Skin of body (tissue), 2 donors: ENCODE data around the gene ARFGAP2. TPM values are rescaled to one million over a fixed set of nuclear protein-coding genes. Genes with fewer than 3 reads are reported as not detected.
A peak's percentile ranks its signal among the peaks of the same experiment; 100 is the strongest.

Source experiments
- DNase-seq: peaks from one replicate; lab custom pipeline; 2025; lab: John Stamatoyannopoulos, UW
- total RNA-seq: library from RNA; depleted of rRNA; stranded (reverse); fragments of >200 nt; gene quantifications from one replicate; pipeline ENCODE4 v1.2.3, GENCODE V29; 2014

Gene ARFGAP2
- total RNA-seq, 1 donor from 2014 or later = 85.1 TPM

- no peak for DNase-seq
Measured at GRCh38 chr11:47187723-47188122, 11.0 kb upstream of the ARFGAP2 start.

GRCh38 chr11:47186700-47187695, 10.3 kb upstream of the ARFGAP2 start:
- peak; percentile 73 for DNase-seq

GRCh38 chr11:47186076-47186699, 9.5 kb upstream of the ARFGAP2 start, which contains the start of gene PACSIN3:
Gene PACSIN3 (minus strand): TSS chr11:47186434. CDS start chr11:47182727, 3,707 bp downstream.
- no peak for DNase-seq

- DNase-seq = peak; percentile 47
Measured at GRCh38 chr11:47185305-47186075, 8.8 kb upstream of the ARFGAP2 start.

- DNase-seq = no peak
Measured at GRCh38 chr11:47184711-47185304, 8.1 kb upstream of the ARFGAP2 start.

- DNase-seq = no peak
Measured at GRCh38 chr11:47183969-47184368, 7.3 kb upstream of the ARFGAP2 start.

DNA sequence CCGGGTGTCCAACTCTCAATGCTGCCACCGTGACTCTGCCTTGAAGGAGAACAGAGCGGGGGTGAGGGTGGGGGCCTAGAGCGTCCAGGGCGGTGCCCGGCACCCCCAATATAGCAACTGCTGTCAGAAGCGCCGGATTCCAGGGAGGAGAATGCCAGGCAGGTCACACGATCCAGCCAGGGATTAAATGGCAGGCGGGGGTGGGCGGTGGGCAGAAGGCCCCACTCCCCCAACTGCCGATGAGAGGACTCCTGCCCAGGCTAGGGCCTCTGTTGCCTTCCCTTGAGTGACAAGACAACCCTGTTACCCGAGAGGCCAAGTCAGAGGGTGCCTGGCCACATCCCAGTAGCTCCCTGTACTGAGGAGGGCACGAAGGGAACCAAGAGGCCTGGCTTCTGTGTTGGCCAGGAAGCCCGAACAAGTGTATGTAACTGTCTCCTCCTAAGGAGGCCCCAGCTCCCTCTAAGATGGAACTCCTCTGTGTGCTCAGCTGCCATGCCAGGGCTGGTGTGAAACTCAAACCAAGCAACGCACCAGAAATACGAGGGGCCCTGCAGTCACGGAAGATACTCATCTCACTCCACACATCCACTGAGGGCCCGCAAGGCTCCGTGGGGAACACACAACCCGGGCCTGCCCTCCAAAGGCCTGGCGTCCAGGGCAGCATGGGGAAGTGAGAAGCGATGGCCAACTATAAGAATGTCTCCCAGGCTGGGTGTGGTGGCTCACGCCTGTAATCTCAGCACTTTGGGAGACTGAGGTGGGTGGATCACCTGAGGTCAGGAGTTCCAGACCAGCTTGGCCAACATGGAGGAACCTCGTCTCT, 6.6 kb upstream of the ARFGAP2 start:
- no peak for DNase-seq

DNA sequence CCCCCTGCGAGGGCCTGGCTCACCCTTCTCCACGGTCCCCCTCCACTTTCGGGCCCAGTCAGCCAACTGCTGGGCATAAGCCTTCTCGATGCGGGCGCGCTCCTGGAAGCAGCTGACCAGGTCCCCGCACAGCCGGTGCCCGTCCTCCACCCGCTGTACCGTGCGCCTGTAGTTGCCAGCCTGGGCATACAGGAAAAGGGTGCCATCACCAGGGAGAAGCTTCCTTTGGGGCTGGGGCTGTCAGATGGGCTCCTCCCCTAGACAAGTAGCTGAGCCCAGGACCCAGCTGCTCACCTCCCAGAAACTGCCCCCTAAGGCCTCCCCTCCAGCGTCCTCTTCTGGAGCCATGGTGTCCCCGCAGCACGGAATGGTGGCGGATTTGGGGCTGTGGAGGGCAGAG, 5.7 kb upstream of the ARFGAP2 start:
- DNase-seq = no peak

DNA sequence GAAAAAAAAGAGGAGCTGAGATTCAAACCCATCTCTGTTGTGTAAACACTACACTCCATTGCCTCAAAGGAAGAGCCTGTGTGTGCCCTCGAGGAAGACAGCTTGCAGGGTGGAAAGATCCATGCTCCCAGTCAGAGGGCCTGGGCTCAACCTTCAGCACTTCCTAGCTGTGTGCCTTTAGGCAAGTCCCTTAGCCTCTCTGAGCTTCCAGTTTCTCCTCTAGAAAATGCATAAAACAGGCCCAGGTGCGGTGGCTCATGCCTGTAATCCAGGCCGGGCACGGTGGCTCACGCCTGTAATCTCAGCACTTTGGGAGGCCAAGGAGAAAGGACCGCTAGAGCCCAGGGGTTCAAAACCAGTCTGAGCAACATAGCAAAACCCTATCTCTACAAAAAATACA, 4.6 kb upstream of the ARFGAP2 start:
- no peak for DNase-seq

- DNase-seq = no peak
Measured at GRCh38 chr11:47180006-47180787, 3.5 kb upstream of the ARFGAP2 start.

DNA sequence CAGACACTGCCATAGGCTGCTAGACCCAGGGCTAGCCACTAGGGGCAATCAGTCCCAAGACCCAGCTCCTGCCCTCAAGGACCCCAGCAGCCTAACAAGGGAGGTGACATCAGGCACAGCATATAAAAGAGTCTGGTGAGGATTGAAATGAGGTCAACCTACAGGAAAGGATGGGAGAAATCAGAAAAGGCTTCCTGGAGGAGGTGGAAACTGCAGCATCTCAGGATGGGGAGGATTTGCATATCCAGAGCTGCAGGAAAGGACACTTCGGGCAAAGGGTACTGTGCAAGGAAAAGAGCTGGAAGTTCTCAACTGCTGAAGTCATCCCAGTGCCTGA, 2.9 kb upstream of the ARFGAP2 start:
- DNase-seq = no peak

- no peak for DNase-seq
Measured at GRCh38 chr11:47178737-47179654, 2.3 kb upstream of the ARFGAP2 start.

DNA sequence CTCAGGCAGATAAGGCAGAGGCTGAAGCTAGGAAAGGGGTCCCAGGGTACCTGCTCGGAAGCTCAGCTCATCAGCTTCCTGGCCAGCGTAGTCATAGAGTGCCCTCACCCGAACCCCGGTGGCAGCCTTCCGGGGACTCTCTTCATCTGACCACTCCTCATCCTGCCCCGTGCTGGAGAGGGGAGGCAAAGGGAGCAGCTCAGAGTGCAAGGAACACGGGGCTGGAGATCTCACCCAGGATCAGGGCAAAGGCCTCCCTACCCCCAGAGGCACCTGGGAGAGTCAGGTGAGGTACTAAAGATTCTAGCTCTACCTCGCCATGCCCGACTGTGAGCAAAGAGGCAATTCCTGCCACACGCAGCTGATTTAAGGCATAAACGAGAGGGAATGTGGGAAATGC, 1.6 kb upstream of the ARFGAP2 start:
- no peak for DNase-seq

DNA sequence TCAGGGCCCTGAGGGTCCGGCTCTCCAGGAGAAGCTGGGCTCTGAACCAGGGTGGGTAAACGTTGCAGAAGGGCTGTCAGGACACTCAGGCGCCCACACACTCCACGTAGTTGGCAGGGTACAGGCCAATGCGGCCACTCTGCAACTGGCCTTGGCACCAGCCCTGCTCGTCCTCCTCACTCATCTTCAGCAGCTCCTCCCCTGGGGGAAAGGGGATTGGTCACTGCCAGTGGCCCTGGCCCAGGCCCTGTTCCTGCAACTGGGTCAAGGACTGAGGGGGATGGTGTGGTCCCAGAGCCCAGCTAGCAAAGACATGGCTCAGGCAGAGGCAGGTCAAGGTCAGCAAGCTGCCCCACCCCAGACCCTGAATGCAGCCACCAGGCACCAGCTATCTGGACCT, 1.2 kb upstream of the ARFGAP2 start:
- DNase-seq = no peak

DNA sequence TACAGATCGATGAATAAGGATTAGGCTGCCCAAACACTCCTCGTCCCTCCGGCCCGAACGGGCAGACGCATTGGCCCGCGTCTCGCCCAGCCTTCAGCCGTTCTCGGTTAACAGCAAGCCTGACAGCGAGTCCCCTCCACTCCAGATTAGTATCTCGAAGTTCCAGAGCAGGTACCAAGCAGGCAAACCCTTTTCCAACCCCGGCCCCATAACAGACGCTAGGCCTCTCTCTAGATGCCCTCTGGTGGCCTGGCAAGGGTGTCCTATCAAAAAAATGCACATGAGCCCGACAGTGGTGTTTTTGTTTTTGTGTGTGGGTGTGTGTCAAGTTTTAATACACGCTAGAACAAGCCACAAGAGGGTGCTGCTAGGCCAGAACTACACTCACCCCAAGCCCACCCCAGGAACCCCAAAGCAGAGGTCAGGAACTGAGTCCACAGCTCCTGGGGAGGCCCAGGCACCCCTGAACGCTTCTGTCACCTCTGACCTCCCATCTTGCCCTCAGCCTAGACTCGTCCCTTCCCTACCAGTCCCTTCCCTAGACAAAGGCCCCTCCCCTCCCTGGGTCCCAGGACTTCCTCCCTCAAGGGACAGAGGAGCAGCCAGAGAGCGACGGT, 658 bp upstream of the ARFGAP2 start:
- peak; percentile 87 for DNase-seq

GRCh38 chr11:47175746-47176327, 842 bp downstream of the ARFGAP2 start:
- no peak for DNase-seq

DNA sequence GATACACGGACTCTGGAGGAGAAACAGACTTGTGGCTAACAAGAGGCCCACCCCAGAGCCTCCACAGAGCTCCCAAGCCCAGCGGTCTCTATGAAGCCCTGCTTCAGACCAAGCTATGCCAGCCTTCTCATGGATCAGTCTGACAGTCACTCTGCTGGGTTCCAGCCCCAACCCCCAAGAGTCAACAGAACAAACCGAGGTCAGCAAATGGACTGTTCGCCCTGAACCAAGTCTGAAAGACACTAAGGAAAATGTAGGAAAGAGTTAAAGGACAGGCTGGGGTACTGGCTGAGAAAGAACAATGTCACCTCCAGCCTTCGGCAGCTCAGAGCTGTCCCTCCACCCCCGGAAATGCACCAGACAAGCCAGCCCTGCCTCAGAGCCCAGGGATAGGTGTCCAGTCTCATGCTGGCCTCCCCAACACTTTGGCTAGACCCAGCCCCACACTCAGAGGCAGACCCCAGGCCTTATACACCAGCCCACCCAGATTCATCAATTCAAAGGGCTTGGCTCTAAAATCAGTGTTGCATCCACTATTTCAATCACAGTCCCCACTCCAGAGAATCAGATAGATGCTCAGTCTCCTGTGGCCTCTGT, 3.8 kb downstream of the ARFGAP2 start:
- DNase-seq = no peak
